ENCODE results near the gene ABCB7. TPM values are rescaled to one million over a fixed set of nuclear protein-coding genes. Genes with fewer than 3 reads are reported as not detected.
"Not testable (repeated sequence)": the region's sequence is repeated elsewhere in the genome, so short reads cannot be mapped to it uniquely, and the experiment has no call there.

ABCB7 gene
- total RNA-seq, 1 donor from 2014 or later = 37.4 TPM

GRCh38 chrX:75131973-75132627 lies 24.0 kb downstream of the ABCB7 start:
- H3K4me1 Mint-ChIP-seq = peaks cover 14% of the 10 kb centered on the region
- no peaks in the 10 kb centered on the region for H3K27me3 Mint-ChIP-seq
- DNase-seq = no peak
- H3K9me3 Mint-ChIP-seq = peaks cover 6% of the 10 kb centered on the region
- no peak overlapping the region for H3K27ac Mint-ChIP-seq
- intact Hi-C loops (cut with micrococcal nuclease) = no loop called here
- H3K36me3 Mint-ChIP-seq (ENCODE audit: low read depth) = peaks cover 18% of the 10 kb centered on the region
- H3K4me3 Mint-ChIP-seq = no peak overlapping the region

- H3K4me1 Mint-ChIP-seq = not testable (repeated sequence)
Observed at GRCh38 chrX:75129069-75129468, 27.0 kb downstream of the ABCB7 start.

GRCh38 chrX:75118296-75118695 lies 37.8 kb downstream of the ABCB7 start:
- Mint-ChIP-seq H3K36me3 (ENCODE audit: low read depth) (peaks cover 8% of the 10 kb centered on the region), H3K4me1 (no peaks in the 10 kb centered on the region), H3K27me3 (no peaks in the 10 kb centered on the region), H3K27ac (no peak overlapping the region), H3K4me3 (no peak overlapping the region), H3K9me3 (peaks cover 4% of the 10 kb centered on the region)
- intact Hi-C loops (cut with micrococcal nuclease) = no loop called here
- DNase-seq = no peak

More at GRCh38 chrX:75129069-75129468, 27.0 kb downstream of the ABCB7 start:
- H3K27me3 Mint-ChIP-seq; intact Hi-C loops (cut with micrococcal nuclease); H3K9me3 Mint-ChIP-seq; DNase-seq; H3K27ac Mint-ChIP-seq; H3K4me3 Mint-ChIP-seq: not testable (repeated sequence)
- H3K36me3 Mint-ChIP-seq (ENCODE audit: low read depth) = peaks cover 13% of the 10 kb centered on the region

GRCh38 chrX:75115707-75116413 lies 40.2 kb downstream of the ABCB7 start:
- Mint-ChIP-seq H3K4me3 (no peak overlapping the region), H3K4me1 (no peaks in the 10 kb centered on the region), H3K36me3 (ENCODE audit: low read depth) (peaks cover 4% of the 10 kb centered on the region), H3K27me3 (no peaks in the 10 kb centered on the region), H3K27ac (no peak overlapping the region), H3K9me3 (no peaks in the 10 kb centered on the region)
- DNase-seq = no peak
- intact Hi-C loops (cut with micrococcal nuclease) = no loop called here

- no peak overlapping the region for H3K4me3 Mint-ChIP-seq
- no peaks in the 10 kb centered on the region for H3K9me3 Mint-ChIP-seq
- H3K27ac Mint-ChIP-seq = no peak overlapping the region
- H3K36me3 Mint-ChIP-seq (ENCODE audit: low read depth) = peaks cover 4% of the 10 kb centered on the region
- no peaks in the 10 kb centered on the region for H3K4me1 Mint-ChIP-seq
- no peak for DNase-seq
- no peaks in the 10 kb centered on the region for H3K27me3 Mint-ChIP-seq
- intact Hi-C loops (cut with micrococcal nuclease) = no loop called here
Observed at GRCh38 chrX:75114638-75115037, 41.4 kb downstream of the ABCB7 start.

- no peak for DNase-seq
- no peak overlapping the region for H3K27ac Mint-ChIP-seq
- no peaks in the 10 kb centered on the region for H3K9me3 Mint-ChIP-seq
- no peak overlapping the region for H3K4me3 Mint-ChIP-seq
- peaks cover 4% of the 10 kb centered on the region for H3K36me3 Mint-ChIP-seq (ENCODE audit: low read depth)
- no peaks in the 10 kb centered on the region for H3K4me1 Mint-ChIP-seq
- no peaks in the 10 kb centered on the region for H3K27me3 Mint-ChIP-seq
- intact Hi-C loops (cut with micrococcal nuclease) = no loop called here
Observed at GRCh38 chrX:75113664-75114063, 42.4 kb downstream of the ABCB7 start.

- Mint-ChIP-seq H3K4me1 (peaks cover 2% of the 10 kb centered on the region), H3K36me3 (ENCODE audit: low read depth) (peaks cover 2% of the 10 kb centered on the region), H3K9me3 (no peaks in the 10 kb centered on the region), H3K27me3 (no peaks in the 10 kb centered on the region), H3K27ac (no peak overlapping the region), H3K4me3 (no peak overlapping the region)
- intact Hi-C loops (cut with micrococcal nuclease) = no loop called here
- no peak for DNase-seq
Observed at GRCh38 chrX:75107863-75108509, 48.1 kb downstream of the ABCB7 start.

GRCh38 chrX:75106772-75107171 lies 49.3 kb downstream of the ABCB7 start:
- Mint-ChIP-seq H3K27ac (no peak overlapping the region), H3K4me1 (peaks cover 2% of the 10 kb centered on the region), H3K36me3 (ENCODE audit: low read depth) (peaks cover 2% of the 10 kb centered on the region)

GRCh38 chrX:75096331-75096730 lies 59.8 kb downstream of the ABCB7 start:
- Mint-ChIP-seq H3K4me1 (peaks cover 5% of the 10 kb centered on the region), H3K27ac (peak overlapping the region; percentile 22)
- intact Hi-C loops (cut with micrococcal nuclease) = no loop called here

More at GRCh38 chrX:75106772-75107171, 49.3 kb downstream of the ABCB7 start:
- Mint-ChIP-seq H3K9me3 (no peaks in the 10 kb centered on the region), H3K27me3 (no peaks in the 10 kb centered on the region), H3K4me3 (no peak overlapping the region)
- no peak for DNase-seq
- intact Hi-C loops (cut with micrococcal nuclease) = no loop called here

GRCh38 chrX:75086731-75087195 lies 69.3 kb downstream of the ABCB7 start:
- Mint-ChIP-seq H3K9me3 (peaks cover 7% of the 10 kb centered on the region), H3K4me3 (no peak overlapping the region), H3K4me1 (peaks cover 3% of the 10 kb centered on the region), H3K27ac (no peak overlapping the region), H3K27me3 (no peaks in the 10 kb centered on the region), H3K36me3 (ENCODE audit: low read depth) (peaks cover 4% of the 10 kb centered on the region)
- intact Hi-C loops (cut with micrococcal nuclease) = no loop called here
- no peak for DNase-seq

More at GRCh38 chrX:75096331-75096730, 59.8 kb downstream of the ABCB7 start:
- Mint-ChIP-seq H3K4me3 (no peak overlapping the region), H3K9me3 (no peaks in the 10 kb centered on the region), H3K27me3 (no peaks in the 10 kb centered on the region), H3K36me3 (ENCODE audit: low read depth) (peaks cover 20% of the 10 kb centered on the region)
- no peak for DNase-seq

GRCh38 chrX:75084757-75085156 lies 71.3 kb downstream of the ABCB7 start:
- intact Hi-C loops (cut with micrococcal nuclease) = no loop called here
- H3K36me3 Mint-ChIP-seq (ENCODE audit: low read depth) = peaks cover 6% of the 10 kb centered on the region
- peaks cover 3% of the 10 kb centered on the region for H3K4me1 Mint-ChIP-seq
- no peak overlapping the region for H3K27ac Mint-ChIP-seq
- no peak for DNase-seq
- no peaks in the 10 kb centered on the region for H3K27me3 Mint-ChIP-seq
- H3K4me3 Mint-ChIP-seq = no peak overlapping the region
- peaks cover 7% of the 10 kb centered on the region for H3K9me3 Mint-ChIP-seq

GRCh38 chrX:75076429-75076828 lies 79.7 kb downstream of the ABCB7 start:
- Mint-ChIP-seq H3K36me3 (ENCODE audit: low read depth) (peaks cover 20% of the 10 kb centered on the region), H3K4me3 (no peak overlapping the region), H3K9me3 (no peaks in the 10 kb centered on the region), H3K27ac (no peak overlapping the region), H3K4me1 (peaks cover 2% of the 10 kb centered on the region), H3K27me3 (no peaks in the 10 kb centered on the region)
- intact Hi-C loops (cut with micrococcal nuclease) = no loop called here
- DNase-seq = no peak

GRCh38 chrX:75074475-75074874 lies 81.6 kb downstream of the ABCB7 start:
- Mint-ChIP-seq H3K9me3 (no peaks in the 10 kb centered on the region), H3K4me1 (peaks cover 2% of the 10 kb centered on the region), H3K27me3 (no peaks in the 10 kb centered on the region), H3K27ac (no peak overlapping the region), H3K4me3 (no peak overlapping the region), H3K36me3 (ENCODE audit: low read depth) (peaks cover 22% of the 10 kb centered on the region)
- no peak for DNase-seq
- intact Hi-C loops (cut with micrococcal nuclease) = no loop called here

GRCh38 chrX:75071334-75071733 lies 84.7 kb downstream of the ABCB7 start:
- Mint-ChIP-seq H3K4me3 (no peak overlapping the region), H3K9me3 (no peaks in the 10 kb centered on the region), H3K27me3 (no peaks in the 10 kb centered on the region), H3K36me3 (ENCODE audit: low read depth) (peaks cover 26% of the 10 kb centered on the region), H3K27ac (no peak overlapping the region), H3K4me1 (peaks cover 4% of the 10 kb centered on the region)
- DNase-seq = no peak
- intact Hi-C loops (cut with micrococcal nuclease) = no loop called here

Data from activated CD4-positive, alpha-beta T cell treated with anti-CD3 and anti-CD28 coated beads, Interleukin-2, amount 10 ng/mL, durations not matched to agents 24 days and 14 days (primary cell).